CD4-positive, alpha-beta T cell treated with Interleukin-6 for 4 hours (primary cell): Measurements from ENCODE around the gene GTF2E1.
"Not testable (repeated sequence)": the region's sequence is repeated elsewhere in the genome, so short reads cannot be mapped to it uniquely, and the experiment has no call there.

Source experiments
- DNase-seq: peaks from one replicate; pipeline ENCODE4 v3.0.0-alpha.2; 2020; ENCODE audit warnings: mixed read lengths

The GTF2E1 gene

GRCh38 chr3:120756061-120756460 is 13.5 kb downstream of the GTF2E1 start:
- DNase-seq: no peak

DNA sequence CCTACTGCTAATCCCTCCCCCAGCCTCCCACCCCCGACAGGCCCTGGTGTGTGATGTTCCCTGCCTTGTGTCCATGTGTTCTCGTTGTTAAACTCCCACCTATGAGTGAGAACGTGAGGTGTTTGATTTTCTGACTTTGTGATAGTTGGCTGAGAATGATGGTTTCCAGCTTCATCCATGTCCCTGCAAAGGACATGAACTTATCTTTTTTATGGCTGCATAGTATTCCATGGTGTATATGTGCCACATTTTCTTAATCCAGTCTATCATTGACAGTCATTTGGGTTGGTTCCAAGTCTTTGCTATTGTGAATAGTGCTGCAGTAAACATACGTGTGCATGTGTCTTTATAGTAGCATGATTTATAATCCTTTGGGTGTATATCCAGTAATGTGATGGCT is 16.0 kb downstream of the GTF2E1 start:
- not testable (repeated sequence) for DNase-seq

GRCh38 chr3:120762615-120763014 is 20.1 kb downstream of the GTF2E1 start:
- no peak for DNase-seq

- DNase-seq: no peak
Observed at GRCh38 chr3:120763601-120764000, 21.1 kb downstream of the GTF2E1 start.

GRCh38 chr3:120764206-120764605 is 21.7 kb downstream of the GTF2E1 start:
- no peak for DNase-seq

DNA sequence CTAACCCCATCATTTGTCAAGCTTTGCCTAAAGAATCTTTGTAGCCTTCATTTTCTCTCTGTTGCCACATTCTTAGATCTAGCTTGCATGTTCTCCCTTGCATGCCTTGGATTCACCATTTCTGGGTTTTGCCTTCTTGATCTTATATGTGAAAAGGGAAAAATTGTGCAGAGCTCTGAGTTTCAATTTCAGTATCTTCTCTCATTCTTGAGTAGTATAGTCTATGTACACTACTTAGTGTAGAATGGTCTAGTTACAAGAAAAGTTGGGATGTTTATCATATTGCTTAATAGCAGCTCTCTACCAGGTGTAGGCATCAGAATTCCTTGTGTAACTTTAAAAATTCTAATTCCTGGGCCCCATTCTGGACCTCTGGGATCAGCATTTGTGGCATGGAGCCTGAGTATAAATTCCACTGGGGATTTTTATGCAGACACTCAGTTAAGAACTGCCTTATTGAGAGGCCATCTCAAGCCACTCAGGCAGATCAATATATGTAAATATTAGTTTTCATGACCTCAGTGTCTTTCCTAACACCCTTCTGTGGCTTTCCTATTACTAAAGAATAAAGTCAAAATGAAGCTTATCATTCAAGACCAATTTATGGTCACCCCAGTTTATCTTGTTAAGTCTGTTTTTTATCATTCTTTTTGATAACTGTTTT is 23.4 kb downstream of the GTF2E1 start:
- DNase-seq: no peak

DNA sequence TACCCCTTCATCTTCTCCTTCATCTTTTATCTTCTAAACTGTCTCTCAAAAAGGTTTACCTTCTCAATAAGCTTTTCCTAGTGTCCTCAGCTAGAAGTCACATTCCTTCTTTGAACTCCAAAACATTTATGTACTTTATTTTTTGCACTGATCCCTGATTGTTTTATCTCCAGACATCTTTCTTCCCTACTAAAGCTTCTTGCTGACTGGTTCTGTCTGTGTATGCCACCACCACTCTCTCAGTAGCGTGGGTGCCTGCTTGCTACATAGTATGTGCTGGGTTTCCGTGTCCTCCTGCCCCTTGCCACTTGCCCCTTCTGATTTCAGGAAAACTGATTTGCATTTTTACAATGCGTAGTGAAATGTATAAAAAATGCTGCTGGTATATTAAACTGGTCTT is 24.0 kb downstream of the GTF2E1 start:
- DNase-seq: no peak

- no peak for DNase-seq
Observed at GRCh38 chr3:120767106-120767505, 24.6 kb downstream of the GTF2E1 start.

DNA sequence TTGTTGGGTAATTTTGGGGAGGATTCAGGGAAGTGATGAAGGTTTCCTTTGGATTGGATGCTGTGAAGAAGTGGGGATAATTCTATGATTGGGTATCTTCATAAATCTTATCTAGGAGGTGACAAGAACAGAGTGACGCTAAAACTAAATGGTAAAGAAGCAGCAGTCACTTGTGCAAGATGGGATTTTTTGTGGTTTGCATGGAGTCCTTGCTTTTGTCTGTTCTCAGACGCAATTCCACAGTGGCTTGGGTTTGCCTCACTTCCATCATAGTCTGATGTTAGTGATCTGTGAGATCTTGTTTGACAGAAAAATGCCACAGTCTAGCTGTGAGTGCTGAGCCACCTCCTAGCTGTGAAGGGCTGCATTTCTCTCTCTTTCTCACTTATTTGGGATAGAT is 26.9 kb downstream of the GTF2E1 start:
- no peak for DNase-seq

DNA sequence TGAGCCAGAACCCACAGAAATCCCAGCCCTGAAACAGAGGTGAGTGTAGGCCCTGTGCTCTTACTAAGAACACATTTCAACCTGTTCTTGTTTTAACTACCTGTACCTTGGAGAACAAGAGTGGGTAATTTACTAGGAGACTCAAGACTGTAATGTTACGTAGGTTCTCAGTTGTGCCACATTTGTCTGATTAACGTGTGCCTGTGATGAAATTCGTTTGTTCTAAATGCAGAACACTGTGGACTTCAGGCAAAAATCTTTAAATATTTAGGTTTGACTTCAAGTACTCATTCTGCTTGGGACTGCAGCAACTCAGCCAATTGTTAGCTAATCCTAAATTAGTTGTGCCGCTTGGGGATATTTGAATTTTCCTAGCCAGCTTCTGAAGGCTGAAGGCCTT is 28.3 kb downstream of the GTF2E1 start:
- DNase-seq: no peak

- no peak for DNase-seq
Observed at GRCh38 chr3:120772081-120772480, 29.5 kb downstream of the GTF2E1 start.

- no peak for DNase-seq
Observed at GRCh38 chr3:120773932-120774331, 31.4 kb downstream of the GTF2E1 start.

DNA sequence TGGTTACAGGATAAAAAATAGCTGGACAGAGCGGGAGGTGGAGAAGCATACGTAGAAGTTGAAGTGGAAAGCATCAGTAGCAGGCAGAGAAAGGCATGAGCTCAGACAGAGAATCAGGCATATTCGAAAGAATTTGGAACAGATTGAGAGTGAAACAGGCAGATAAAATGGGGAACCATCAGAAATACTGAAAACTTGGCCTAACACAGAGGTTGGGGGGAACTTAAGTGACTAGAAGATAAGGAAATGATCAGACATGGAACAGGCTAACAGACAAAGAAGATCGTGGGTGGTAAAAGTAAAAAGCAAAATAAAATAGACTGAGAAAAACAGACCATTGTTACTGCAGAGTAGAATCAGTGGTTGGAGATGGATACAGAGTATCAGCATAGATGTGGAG is 32.9 kb downstream of the GTF2E1 start:
- no peak for DNase-seq

- DNase-seq: no peak
Observed at GRCh38 chr3:120778776-120779175, 36.2 kb downstream of the GTF2E1 start.

GRCh38 chr3:120780977-120781376 is 38.4 kb downstream of the GTF2E1 start:
- no peak for DNase-seq

- not testable (repeated sequence) for DNase-seq
Observed at GRCh38 chr3:120785832-120786231, 43.3 kb downstream of the GTF2E1 start.

- DNase-seq: no peak
Observed at GRCh38 chr3:120791010-120791409, 48.5 kb downstream of the GTF2E1 start.

DNA sequence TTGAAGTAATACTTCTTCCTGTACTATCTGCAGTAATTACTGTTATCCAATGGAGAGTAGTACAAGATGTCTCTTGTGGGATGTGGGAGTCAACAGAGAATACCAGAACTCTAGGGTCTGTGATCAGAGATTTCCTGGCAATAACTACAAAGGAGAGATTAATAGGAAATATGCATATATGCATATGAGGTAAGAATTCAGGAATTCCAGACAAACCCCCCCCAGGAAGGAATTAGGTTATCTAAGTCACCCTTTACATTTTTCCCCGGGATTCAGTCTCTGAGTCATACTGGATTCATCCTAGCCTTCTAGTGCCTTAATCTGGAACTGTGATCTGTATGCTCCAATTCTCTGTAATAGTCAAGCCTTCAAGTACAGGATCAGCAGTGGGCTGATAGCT is 49.4 kb downstream of the GTF2E1 start:
- DNase-seq: no peak

DNA sequence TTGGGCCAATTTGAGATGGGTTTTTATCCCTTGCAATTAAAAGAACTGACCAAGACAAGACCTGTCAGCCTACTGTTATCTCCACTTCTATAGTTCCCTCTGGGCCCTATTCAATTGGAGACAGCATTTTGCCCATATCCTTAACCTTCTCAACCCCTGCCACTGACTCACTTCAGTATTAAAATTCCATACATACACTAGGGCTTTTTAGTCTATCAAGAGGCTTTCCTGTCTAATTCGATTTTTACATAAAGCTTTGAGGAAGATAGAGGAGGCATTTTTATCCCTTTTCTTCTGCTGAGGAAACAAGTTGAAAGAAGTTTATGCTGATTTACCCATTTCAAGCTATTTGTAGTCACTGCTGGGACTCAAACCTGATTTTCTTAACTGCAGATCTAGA is 51.1 kb downstream of the GTF2E1 start:
- DNase-seq: no peak

DNA sequence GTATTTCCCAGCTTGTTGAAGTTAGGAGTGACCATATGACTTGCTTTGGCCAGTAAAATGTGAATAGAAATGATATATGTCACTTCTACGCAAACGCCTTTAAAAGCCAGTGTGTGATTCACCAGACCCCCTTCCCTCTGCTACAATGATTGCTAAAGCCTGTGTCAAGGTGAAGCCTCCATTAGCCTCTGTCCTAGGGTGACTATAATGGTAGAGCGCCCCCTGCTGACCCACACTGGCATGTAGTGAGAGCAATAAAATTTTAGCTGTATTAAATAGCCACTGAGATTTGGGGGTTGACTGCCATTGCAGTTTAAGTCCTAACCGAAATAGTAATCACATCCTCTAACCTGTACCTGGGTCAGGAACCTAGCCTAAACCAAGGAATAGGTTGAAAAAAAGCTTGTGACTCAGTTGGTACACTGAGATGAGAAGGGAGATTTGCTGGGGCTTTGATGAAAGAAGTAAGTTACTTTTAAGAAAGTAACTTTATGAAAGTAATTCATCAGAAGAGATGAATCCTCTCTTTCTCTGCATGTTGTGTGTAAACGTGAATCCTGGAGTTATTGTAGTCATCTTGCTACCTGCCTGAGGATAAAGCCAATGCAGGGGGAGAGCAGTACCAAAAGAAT is 52.6 kb downstream of the GTF2E1 start:
- peak; percentile 87 for DNase-seq

DNA sequence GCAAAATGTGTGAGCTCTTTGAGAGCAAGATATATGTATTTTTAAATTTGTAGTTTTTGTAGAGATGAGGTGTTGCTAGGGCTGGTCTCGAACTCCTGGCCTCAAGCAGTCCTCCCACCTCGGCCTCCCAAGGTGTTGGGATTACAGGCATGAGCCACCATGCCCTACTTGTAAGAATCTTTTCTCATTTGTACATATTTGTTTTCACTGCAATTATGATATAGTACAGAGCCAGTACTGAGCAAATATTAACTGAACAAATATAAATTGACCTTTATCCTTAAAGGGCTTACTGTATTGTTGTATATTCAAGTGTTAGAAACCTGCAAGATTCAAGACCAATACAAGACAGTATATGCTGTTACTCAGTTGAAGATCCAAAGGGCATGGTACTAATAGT is 53.4 kb downstream of the GTF2E1 start:
- DNase-seq: no peak

- DNase-seq: no peak
Observed at GRCh38 chr3:120796976-120797375, 54.4 kb downstream of the GTF2E1 start.

DNA sequence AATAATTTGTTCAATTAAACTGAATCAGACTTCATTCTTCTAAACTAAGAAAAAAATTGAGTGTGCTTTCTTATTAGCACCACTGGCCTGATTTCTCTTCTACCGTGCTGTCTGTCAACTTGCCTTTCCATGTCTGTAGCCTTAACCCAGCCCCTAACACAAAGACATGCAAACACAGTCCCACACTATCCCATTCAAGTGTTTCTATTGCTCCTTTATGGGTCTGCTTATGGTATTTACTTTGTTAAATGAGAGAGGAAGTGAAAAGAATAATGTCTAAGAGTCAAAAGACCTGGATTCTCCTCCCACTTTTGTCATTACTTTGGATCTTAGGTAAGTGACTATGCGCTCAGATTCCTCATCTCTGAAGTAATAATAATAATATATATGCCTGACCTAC is 55.3 kb downstream of the GTF2E1 start:
- DNase-seq: no peak

GRCh38 chr3:120798346-120798745 is 55.8 kb downstream of the GTF2E1 start:
- no peak for DNase-seq

GRCh38 chr3:120800625-120801024 is 58.1 kb downstream of the GTF2E1 start:
- DNase-seq: no peak
